SIG-M5 (cell line): ENCODE results near the gene ANKHD1.
"Not testable (repeated sequence)": the region's sequence is repeated elsewhere in the genome, so short reads cannot be mapped to it uniquely, and the experiment has no call there.

Source experiments
- DNase-seq: peaks from one replicate; lab custom pipeline; 2025; lab: John Stamatoyannopoulos, UW

The ANKHD1 gene

DNA sequence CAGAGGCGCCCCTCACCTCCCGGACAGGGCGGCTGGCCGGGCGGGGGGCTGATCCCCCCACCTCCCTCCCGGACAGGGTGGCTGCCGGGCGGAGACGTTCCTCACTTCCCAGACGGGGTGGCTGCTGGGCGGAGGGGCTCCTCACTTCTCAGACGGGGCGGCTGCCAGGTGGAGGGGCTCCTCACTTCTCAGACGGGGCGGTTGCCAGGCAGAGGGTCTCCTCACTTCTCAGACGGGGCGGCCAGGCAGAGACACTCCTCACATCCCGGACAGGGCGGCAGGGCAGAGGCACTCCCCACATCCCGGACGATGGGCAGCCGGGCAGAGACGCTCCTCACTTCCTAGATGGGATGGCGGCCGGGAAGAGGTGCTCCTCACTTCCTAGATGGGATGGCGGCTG, 26.1 kb downstream of the ANKHD1 start:
- not testable (repeated sequence) for DNase-seq

DNA sequence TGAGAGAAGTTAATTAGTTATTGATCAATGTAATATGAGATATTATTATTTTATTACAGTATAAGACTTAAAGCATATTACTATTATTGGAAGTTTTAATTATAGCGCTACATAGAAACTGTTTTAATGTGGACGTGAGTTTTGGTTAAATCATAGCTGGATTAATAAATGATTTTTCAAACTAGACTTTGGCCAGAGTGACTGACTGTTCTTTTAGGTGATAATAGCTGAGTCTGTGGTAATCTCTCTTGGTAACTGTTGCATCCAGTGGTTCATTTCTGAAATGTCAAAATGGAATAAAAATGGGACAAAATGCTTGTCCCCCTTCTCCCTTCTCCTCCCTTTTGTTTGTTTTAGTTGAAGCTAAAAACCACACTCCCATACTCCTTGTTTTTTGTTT, 28.1 kb downstream of the ANKHD1 start:
- no peak for DNase-seq

DNA sequence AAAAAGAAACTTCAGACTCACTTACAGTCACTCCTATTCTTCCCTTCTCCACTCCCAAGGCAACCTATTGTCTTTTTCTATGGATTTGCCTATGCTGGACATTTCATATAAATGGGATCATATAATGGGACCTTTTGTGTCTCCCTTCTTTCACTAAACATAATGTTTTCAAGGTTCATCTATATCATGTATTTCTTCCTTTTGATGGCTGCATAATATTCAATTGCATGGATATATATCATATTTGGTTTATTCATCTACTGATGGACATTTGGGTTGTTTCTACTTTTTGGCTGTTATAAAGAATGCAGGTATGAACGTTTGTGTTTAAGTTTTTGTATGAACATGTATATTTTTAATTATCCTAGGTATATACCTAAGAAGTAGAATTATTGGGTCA, 30.6 kb downstream of the ANKHD1 start:
- DNase-seq, result no peak

DNA sequence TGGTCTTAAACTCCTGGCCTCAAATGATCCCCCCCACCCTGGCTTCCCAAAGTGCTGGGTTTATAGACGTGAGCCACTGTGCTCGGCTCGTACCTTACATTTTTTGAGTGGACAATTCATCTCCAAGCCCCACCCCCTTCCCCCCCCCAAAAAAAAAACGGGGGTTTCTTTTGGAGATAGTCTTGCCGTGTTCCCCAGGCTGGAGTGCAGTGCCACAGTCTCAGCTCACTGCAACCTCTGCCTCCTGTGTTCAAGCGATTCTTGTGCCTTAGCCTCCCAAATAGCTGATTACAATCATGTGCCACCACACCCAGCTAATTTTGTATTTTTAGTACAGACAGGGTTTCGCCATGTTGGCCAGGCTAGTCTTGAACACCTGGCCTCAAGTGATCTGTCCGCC, 31.3 kb downstream of the ANKHD1 start:
- DNase-seq, result no peak

DNA sequence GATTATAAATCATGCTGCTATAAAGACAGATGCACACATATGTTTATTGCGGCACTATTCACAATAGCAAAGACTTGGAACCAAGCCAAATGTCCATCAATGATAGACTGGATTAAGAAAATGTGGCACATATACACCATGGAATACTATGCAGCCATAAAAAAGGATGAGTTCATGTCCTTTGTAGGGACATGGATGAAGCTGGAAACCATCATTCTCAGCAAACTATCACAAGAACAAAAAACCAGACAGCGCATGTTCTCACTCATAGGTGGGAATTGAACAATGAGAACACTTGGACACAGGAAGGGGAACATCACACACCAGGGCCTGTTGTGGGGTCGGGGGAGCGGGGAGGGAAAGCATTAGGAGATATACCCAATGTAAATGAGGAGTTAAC, 55.7 kb downstream of the ANKHD1 start:
- not testable (repeated sequence) for DNase-seq

DNA sequence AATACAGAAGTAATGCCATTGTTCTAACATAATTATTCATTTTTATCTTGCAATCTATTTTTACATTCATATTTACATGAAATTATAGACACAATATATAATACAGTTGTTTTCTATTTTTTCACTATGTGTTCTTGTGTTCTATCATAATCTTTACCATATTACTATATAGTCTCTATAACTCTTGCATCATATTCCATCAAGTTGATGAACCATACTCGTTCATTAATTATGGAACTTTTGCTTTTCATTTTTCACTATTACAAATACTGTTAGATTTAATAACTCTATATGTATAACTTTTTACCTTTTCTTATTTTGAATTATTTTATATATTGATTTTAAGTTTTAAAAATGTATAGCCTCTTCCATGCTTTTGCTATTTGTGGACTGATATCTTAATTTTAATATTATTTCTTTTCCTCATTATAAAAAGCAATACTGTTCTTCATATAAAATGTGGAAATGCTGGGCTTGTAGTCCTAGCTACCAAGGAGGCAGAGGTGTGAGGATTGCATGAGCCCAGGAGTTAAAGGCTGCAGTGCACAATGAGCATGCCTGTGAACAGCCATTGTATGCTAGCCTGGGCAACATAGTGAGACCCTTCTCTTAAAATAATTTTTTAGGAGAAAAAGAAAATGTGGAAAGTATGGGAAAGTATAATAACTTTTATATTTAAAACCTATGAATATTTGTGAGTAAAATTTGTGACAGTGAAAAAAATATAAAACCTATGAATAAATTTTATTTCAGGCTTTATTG, 65.5 kb downstream of the ANKHD1 start:
- no peak for DNase-seq

DNA sequence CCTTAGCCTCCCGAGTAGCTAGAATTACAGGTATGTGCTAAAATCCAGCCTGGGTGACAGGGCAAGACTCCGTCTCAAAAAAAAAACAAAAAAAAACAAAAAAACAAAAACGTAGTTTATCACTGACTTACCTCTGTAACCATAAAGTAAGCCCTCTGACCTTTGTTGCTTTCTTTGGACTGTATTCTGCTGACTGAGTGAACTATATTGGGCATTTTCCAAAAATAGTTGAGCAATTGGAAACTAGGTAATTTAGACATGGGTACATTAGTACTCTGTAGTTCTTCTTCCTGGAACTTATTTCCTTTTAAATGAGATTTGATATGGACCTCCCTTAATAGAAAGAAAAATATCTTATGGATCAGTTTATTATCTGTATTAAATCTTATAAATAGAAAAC, 66.6 kb downstream of the ANKHD1 start:
- DNase-seq, result no peak

DNA sequence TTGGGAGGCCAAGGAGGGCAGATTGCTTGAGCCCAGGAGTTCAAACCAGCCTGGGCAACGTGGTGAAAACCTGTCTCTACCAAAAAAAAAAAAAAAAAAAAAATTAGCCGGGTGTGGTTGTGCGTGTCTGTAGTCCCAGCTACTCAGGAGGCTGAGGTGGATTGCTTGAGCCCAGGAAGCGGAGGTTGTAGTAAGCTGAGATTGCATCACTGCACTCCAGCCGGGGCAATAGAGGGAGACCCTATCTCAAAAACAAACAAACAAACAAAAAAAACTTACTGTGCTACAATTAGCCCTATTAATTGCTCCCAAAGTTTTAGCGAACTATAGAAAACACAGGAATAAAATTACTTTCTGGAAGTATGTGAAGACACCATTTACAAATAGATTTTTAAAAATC, 67.6 kb downstream of the ANKHD1 start:
- no peak for DNase-seq

DNA sequence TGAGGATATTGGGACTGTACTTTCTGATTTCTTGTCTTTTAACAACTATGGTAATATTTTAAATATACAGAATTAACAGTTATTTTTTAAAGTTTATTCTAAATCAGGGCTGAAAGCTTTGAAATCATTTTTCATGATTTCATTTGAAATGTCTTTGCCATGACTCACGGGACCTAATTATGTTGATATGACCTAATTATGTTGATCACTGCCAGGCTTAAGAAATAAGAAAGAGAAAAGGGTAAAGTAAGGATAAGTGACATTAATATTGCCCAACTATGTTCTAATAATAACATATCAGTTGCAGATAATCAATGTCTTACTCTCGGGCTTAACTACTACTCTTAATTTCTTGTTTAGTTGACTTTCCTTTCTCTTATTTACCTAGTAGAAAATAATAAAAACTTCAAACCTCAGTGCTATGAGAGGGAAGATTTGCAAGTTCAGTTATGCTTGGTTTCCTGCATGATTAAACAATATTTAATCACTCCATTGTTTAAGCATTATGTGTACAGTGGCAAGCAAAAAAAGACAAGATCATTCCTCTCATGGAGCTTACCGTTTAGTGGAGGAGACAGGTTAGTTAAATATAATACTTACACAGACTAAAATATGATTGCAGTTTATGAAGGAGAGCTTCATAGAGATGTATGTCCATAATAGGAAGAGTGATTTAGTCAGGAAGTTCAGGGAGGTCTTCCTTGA, 78.8 kb downstream of the ANKHD1 start:
- DNase-seq, result no peak

DNA sequence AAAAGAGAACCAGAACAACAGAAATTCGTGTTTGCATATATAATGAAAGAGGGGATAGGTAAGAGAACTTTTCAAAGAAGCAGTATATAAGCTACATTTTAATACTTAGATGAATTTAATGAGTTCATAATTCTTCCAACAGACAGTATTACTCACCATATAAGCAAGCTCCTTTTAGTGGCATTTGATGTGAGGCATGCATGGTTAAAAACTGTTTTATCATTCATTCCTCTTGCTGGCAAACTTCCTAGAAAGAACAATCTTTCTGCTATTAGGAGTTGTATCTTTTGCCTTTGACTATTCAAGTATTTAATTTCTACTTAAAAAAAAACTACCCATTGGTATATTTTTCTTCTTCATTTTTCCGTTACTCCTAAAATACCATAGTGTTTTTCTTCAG, 80.1 kb downstream of the ANKHD1 start:
- no peak for DNase-seq

DNA sequence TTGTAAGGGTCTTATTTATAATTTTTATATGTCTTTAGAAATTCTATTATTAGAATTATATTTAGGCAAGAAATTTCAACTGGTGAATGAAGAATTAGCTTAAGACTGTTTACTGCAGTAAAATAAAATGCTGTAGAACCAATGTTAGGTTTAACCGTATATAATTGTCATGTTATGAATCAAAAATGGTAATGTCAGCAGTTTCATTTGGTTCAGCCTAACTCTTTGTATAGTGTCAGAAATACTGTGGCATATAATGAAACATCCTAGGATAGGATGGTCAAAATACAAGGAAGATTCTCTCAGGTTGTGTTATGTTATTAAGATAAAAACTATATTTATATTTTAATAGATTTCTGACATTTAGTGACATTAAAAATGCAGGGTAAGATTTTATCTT, 81.4 kb downstream of the ANKHD1 start:
- DNase-seq, result no peak

DNA sequence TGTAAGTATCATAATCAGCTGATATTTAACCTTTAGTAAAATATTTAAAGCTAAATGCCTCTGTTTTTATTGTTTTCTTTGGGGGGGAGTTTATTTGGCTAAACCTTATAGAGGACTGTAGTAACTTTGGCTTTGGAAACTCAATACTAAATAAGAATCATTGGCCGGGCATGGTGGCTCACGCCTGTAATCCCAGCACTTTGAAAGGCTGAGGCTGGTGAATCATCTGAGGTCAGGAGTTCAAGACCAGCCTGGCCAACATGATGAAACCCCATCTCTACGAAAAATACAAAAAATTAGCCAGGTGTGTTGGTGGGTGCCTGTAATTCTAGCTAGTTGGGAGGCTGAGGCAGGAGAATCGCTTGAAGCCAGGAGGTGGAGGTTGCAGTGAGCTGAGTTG, 86.5 kb downstream of the ANKHD1 start:
- DNase-seq, result not testable (repeated sequence)

DNA sequence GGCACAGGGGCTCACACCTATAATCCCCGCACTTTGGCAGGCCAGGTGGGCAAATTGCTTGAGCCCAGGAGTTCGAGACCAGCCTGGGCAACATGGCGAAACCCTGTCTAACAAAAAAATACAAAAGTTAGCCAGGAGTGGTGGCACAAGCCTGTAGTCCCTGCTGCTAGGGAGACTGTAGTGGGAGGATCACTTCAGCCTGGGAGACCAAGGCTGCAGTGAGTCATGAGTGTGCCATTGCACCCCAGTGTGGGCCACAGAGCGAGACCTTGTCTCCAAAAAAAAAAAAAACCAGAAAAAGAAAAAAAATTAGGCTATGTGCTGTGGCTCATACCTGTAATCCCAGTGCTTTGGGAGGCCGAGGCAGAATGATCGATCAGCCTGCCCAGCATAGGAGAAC, 87.3 kb downstream of the ANKHD1 start:
- DNase-seq, result no peak

DNA sequence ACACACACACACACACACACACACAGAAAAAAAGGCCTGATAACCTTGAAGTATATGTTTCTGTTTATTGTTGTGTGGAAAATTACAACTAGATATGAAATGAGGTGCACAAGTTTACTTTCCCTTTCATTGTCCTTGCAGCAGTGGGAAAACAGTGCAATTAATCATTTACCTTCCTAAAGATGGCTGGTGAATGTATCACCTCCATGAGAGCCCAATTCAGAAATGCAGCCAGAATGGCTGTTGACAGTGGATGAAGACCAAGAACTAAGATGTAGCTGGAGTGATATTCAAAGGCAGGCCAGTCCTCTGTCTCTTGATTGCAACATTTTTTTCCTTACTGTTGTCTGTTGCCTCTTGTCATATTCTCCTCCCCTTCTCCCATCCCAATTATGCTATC, 96.3 kb downstream of the ANKHD1 start:
- DNase-seq, result no peak

DNA sequence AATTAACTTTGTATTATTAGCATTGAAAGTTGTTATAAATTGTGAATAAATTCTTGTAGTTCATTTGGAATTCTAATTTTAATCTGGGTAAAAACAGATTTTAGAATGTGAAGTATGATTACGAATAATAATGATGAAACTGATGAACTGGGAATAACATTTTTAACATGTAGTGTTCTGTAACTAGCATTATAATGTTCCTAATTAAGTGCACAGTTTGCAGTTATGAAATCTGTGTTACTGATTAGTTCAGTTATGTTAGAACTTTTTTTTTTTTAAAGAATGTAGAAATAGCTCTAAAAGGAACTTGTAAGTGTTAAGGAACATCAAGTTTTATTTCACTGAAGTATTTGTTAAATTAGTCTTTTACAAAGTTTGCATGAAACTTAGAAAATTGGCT, 97.0 kb downstream of the ANKHD1 start:
- no peak for DNase-seq

DNA sequence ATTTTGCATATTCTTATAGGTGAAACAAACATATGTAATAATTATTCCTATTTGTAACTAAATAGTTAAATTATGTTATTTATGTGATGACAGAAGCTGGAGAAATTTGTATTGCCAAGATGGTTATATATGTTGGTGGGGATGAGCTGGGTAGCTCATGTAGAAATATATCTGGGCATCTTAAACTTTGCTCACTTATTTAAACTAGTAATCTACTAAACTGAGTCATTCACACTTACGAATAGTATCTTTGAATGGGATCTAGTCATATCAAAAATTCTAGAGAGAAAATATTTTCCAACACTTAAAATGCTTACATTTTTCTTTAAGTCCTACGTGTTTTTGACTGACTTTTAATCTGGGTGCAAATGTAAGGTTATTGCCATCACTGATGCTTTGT, 101.2 kb downstream of the ANKHD1 start:
- DNase-seq, result no peak

DNA sequence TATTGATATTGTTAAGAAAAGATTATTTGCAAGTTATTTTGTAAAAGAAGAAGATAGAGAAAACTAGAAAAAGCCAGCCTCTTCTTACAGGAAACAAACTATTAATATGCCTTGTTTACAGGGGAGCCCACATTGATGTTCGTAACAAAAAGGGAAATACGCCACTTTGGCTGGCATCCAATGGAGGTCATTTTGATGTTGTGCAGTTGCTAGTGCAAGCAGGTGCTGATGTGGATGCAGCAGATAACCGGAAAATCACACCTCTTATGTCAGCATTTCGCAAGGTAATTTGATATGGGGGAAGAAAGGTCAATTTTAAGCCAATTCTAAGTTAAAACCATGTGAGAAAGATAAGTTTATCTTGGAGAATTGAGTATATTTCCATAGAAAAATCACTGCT, 108.3 kb downstream of the ANKHD1 start:
- no peak for DNase-seq

DNA sequence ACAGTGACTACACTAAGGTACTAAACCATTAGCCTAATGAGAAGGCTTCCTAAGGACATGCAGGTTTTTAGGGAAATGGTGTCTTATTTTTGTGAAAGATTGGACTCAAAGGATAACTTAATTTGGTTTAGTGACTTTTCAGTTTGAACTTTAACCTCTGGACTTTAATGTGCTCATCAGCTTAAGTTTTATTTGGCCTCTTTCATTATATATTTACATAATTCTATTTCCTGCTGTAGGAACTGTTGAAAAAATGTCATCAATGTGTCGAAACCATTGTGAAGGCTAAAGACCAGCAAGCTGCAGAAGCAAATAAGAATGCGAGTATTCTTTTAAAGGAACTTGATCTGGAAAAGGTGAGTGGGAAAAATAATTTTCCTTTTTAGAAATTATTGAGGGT, 111.5 kb downstream of the ANKHD1 start:
- no peak for DNase-seq

DNA sequence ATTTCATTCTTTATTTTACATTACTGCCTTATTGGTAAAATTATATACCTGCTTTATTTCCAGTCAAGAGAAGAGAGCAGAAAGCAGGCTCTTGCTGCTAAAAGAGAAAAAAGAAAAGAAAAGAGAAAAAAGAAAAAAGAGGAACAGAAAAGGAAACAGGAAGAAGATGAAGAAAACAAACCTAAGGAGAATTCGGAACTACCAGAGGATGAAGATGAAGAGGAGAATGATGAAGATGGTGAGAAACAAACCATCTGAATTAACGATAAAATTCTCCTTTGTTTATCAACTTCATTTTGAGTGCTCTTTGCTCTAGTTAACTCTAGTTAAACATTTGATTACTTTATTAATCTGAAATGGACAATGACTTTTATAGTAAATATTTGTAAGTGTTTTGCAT, 122.4 kb downstream of the ANKHD1 start:
- no peak for DNase-seq

DNA sequence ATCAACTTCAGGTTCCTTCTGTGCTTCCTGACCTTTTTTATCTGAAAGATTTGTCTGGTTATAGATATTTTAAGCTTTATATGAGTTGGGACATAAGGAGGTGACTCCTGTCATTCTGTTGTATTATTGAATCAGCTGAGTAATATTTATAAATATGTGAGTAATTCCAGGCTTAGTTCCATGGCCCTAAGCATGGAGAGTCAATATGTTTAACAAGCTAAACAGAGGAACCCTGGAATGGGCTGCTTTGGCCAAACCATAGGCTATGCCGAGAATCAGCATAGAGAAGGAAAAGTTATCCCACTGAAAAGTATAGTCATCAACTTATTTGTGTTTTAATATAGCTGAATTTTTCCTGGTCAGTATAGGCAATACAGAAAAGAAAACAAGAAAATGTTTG, 138.6 kb downstream of the ANKHD1 start:
- DNase-seq, result no peak

DNA sequence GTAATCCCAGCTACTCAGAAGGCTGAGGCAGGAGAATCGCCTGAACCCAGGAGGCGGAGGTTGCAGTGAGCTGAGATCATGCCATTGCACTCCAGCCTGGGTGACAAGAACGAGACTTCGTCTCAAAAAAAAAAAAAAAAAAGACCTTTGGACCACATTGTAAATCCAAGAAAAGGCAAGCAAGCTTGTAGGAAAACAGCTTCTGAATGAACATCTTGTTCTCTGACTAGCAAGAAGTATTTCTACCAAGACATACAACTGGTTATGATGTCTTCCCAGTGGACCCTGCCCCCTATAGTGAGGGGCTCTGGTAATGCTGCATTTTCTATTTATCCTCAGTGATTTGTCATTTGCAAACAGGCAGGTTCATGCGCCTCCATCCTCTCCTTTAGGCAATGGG, 141.3 kb downstream of the ANKHD1 start:
- no peak for DNase-seq

DNA sequence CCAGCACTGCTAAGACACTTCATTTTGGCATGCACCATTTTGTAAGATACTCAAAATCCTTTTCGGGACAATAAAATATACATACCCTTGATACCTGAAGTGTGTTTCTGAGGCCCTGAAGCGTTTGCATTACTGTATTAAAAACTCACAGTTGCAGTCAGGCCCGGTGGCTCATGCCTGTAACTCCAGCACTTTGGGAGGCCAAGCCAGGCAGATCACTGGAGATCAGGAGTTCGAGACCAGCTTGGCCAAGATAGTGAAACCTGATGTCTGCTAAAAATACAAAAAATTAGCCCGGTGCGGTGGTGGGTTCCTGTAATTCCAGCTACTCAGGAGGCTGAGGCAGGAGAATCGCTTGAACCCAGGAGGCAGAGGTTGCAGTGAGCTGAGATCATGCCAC, 143.4 kb downstream of the ANKHD1 start:
- DNase-seq, result no peak

DNA sequence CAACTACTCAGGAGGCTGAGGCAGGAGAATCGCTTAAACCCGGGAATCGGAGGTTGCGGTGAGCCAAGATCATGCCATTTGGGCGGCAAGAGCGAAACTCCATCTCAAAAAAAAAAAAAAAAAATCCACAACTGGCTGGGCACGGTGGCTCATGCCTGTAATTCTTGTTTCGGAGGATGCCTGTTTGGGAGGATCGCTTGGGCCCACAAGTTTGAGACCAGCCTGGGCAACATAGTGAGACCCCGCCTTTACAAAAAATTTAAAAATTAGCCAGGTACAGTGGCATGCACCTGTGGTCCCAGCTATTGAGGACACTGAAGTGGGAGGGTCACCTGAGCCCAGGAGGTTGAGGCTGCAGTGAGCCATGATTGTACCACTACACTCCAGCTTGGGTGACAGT, 144.0 kb downstream of the ANKHD1 start:
- no peak for DNase-seq
